ENCODE data around the gene C11orf54. TPM values are rescaled to one million over a fixed set of nuclear protein-coding genes. Genes with fewer than 3 reads are reported as not detected.
A peak's percentile ranks its signal among the peaks of the same experiment; 100 is the strongest.

Gene C11orf54
- total RNA-seq, 1 donor from 2014 or later, result 38.2 TPM

DNA sequence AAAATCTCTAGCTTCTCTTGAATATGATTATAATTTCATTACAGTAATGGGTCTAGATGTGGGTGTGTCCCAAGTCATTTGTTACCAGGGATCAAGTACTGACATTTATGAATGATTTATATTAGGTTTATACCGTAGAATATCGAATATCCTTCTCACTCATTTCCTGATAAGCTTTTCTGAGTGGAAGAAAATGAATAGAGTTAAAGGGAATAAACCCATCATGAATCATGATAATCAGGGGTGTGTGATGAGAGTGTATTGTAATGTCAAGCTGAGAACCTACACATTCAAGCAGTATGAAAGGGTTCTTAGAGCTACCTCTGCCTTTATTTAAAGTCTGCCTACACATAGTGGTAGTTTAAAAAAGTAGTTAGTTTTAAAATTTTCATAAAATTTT, 59.9 kb downstream of the C11orf54 start:
- DNase-seq (ENCODE audit: low spot score) (no peak), ATAC-seq (no peak)
- intact Hi-C loops (cut with DNase I), result no loop called here

DNA sequence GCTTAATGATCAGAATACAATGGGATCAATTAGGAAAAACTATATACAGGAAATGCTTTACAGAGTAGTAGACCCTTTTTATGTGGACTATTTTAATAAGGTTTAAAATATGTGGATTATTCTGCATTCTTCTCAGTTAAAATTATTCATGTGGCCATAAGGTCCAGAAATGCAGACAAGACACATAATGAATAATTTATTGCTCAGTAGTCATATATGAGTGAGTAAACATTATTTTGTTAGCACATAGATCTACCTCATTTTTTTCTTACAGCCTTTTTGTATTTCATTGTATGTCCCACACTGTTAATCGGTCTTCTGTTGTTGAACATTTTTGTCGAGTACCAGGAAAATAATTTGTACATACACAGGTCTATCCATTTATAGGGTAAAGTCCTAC, 63.4 kb downstream of the C11orf54 start:
- ATAC-seq (no peak), DNase-seq (ENCODE audit: low spot score) (no peak)
- intact Hi-C loops (cut with DNase I), result no loop called here

- intact Hi-C loops (cut with DNase I), result no loop called here
- DNase-seq (ENCODE audit: low spot score) (no peak), ATAC-seq (no peak)
These were observed 66.5 kb downstream of the C11orf54 start for GRCh38 chr11:93807980-93808379.

DNA sequence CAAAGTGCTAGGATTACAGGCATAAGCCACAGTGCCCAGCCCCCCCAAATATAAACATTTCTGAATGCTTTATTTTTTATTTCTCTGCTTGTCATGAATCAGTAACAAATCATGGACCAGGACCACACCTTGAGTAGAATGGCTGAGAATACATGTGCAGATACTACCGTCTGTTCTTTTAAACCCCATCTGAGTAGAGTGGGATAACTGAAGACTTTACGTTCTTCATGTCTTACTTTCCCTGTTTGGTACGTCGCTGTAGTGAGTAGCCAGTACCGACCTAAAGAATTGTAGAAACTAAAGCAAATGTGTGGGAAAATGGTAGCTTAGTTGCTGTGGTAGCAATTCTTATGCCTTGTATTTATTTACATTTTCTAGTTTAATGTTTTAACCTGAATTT, 72.5 kb downstream of the C11orf54 start:
- intact Hi-C loops (cut with DNase I), result no loop called here
- no peak for ATAC-seq
- no peak for DNase-seq (ENCODE audit: low spot score)

Small RNA genes within 50 kb of the gene (microRNA-seq; reads per million reads assigned to microRNA genes)
- gene MIR1304, result 5.4 reads per million, percentile 12 among the genes with 10 or more reads in this experiment

Other genes with a start within 250 kb of the C11orf54 start
- gene SMCO4, start 198.3 kb upstream of the C11orf54 start, total RNA-seq, result 12.3 TPM
- gene CEP295, start 80.0 kb upstream of the C11orf54 start, total RNA-seq, result 11.2 TPM
- gene TAF1D, start 177 bp upstream of the C11orf54 start, total RNA-seq, result 121 TPM
- 29.0 TPM for gene MED17, start 42.6 kb downstream of the C11orf54 start, total RNA-seq
- gene VSTM5, start 108.9 kb downstream of the C11orf54 start, total RNA-seq, result 1.4 TPM

Data from sciatic nerve (tissue), 2 donors.